ENCODE data around the gene LAIR2.

LAIR2 gene

GRCh38 chr19:54534156-54534555 lies 31.5 kb downstream of the LAIR2 start:
- DNase-seq (ENCODE audit: low read depth in 2 of 2) = no peak

DNA sequence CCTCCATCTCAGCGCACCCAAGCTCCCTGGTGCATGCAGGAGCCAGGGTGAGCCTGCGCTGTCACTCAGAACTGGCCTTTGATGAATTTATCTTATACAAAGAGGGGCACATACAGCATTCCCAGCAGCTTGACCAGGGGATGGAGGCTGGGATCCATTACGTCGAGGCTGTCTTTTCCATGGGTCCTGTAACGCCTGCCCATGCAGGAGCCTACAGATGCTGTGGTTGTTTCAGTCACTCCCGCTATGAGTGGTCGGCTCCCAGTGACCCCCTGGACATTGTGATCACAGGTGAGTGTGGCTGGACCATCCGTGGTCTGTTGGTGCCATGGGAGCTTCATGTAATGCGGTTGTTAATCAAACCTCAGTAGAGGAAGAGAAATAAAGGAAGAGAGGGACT lies 33.0 kb downstream of the LAIR2 start:
- no peak for DNase-seq (ENCODE audit: low read depth in 2 of 2)

DNA sequence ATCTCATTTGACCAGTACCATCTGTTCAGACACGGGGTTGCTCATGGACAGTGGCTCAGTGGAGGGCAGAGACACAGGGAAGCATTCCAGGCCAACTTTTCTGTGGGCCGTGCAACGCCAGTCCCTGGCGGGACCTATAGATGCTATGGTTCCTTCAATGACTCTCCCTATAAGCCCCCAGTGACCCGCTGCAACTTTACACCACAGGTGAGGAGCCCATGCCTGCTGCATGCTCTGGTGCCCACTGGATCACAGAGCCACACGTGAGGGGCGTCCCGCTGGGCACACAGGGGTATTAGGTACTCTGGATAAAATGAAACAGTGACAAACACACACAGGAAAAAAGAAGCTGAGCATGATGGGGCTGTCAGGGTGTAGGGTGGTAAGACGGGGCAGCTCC lies 34.3 kb downstream of the LAIR2 start:
- no peak for DNase-seq (ENCODE audit: low read depth in 2 of 2)

DNA sequence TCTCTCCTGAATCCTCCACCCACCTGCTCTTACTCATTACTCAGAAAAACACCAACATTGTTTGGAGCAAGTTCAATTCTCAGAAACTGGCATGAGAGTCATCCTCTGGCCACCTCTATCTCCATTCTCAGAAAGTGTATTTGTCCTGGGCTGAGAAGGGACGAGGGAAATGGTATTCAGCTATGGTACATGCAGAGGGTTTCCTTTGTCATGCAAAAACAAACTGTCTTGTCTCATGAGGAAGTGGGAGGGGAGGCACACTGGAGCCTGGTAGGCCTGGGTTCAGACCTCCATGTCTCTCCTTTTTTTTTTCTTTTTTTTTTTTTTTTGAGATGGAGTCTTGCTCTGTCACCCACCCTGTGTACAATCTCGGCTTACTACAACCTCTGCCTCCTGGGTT lies 39.1 kb downstream of the LAIR2 start:
- no peak for DNase-seq (ENCODE audit: low read depth in 2 of 2)

DNA sequence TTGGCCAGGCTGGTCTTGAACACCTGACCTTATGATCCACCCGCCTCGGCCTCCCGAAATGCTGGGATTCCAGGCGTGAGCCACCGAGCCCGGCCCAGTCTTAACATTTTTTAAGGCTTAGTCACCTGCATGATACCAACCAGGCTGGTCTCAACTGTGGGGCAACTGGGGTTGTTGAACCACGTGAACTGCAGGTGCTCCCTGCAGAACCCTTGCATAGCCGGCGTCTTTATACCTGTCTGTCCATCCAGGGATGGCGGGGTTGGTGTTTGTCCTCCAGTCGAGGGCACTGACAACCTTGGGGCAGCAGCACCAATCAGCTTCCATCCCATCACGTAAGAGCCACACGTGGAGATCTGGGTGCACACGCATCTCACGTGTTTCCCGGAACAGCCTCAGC lies 46.2 kb downstream of the LAIR2 start:
- no peak for DNase-seq (ENCODE audit: low read depth in 2 of 2)

GRCh38 chr19:54549224-54549623 lies 46.6 kb downstream of the LAIR2 start:
- no peak for DNase-seq (ENCODE audit: low read depth in 2 of 2)

DNA sequence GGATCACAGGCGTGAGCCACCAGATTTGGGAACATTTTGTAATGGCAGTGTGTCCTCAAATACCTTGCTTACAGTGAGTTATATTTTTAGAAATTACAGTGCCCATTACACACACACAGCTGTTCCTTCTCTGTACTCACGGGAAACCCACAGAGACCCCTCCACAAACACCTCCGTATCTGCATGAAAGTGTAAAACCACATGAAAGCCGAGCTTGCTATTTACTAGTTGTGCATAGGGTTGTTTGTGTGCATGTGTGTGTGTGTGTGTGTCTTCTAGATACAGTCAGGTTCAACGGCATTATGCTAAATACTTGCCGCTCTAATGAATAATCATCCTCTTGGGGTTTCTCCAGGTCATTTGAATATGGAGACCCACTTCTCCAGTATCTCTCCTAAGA lies 48.7 kb downstream of the LAIR2 start:
- DNase-seq (ENCODE audit: low read depth in 2 of 2) = peak in 1 of 2 donors; percentile 14

DNA sequence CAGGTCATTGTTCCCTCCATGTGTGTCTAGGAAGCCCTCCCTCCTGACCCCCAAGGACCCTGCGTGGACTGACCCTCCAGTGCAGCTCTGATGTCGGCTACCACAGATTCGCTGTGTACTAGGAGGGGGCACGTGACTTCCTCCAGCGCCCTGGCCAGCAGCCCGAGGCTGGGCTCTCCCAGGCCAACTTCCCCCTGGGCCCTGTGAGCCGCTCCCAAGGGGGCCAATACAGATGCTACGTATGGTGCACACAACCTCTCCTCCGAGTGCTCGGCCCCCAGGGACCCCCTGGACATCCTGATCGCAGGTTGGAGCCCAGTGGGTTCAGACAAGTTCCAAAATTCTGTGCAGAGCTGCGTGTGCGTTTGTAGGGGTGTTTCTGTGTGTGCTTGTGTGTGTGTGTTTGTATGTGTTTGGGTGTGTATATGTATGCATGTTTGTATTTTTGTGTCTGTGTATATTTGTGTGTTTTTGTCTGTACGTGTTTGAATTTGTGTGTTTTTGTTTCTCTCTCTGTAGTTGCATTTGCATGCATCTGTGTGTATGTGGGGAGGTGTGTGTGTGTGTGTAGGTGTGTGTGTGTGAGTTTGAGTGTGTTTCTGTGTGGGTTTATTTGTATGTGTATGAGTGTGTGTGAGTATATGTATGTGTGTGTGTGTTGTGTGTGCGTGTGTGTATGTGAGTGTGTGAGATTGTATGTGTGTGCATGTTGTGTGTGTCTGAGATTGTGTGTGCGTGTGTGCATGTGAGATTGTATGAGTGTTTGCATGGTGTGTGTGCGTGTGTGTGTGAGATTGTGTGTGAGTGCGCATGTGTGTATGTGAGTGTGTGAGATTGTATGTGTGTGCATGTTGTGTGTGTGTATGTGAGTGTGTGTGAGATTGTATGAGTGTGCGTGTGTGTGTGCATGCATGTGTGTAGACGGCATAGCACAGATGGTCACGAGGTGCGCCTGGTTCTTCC lies 49.6 kb downstream of the LAIR2 start:
- DNase-seq (ENCODE audit: low read depth in 2 of 2) = no peak

GRCh38 chr19:54552913-54553310 lies 50.3 kb downstream of the LAIR2 start:
- DNase-seq (ENCODE audit: low read depth in 2 of 2) = no peak

GRCh38 chr19:54554006-54554405 lies 51.4 kb downstream of the LAIR2 start:
- no peak for DNase-seq (ENCODE audit: low read depth in 2 of 2)

- no peak for DNase-seq (ENCODE audit: low read depth in 2 of 2)
Observed at GRCh38 chr19:54554896-54555295, 52.3 kb downstream of the LAIR2 start.

DNA sequence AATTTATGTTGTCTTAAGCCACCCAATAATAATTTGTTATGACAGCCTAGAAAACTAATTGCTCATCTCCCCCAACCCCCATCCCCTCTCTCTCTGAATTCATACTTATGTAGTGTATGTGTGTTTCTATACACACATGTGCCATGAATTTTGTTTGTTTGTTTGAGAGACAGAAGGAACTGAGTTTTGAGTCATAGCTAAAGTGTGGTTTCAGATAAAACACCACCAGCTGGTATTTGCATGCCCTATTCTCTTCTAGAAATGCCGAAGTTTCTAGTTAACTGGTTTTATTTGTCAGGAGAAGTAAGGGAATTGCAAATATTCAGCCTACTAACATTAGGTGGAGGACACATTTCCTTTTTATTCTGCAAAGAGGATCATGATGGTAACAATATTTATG lies 53.6 kb downstream of the LAIR2 start:
- DNase-seq (ENCODE audit: low read depth in 2 of 2) = no peak

GRCh38 chr19:54558339-54558738 lies 55.7 kb downstream of the LAIR2 start:
- no peak for DNase-seq (ENCODE audit: low read depth in 2 of 2)
